Fibroblast of lung (primary cell): Measurements from ENCODE around the gene MPRIP.

Experiments
- EZH2 ChIP-seq: IDR thresholded peaks from 2 replicates; pipeline ENCODE4 v1.5.1; 2012; ENCODE audit warnings: low read length, control low read depth, mild to moderate bottlenecking; ENCODE audit errors: missing control alignments
- TF ChIP-seq, protein P1 (sequence below), 2 donors: IDR thresholded peaks in 1 of 2; conservative IDR thresholded peaks in 1 of 2; 1 replicate in 1 of 2; 2 replicates in 1 of 2; pipeline ENCODE4 v1.5.1; 2011 to 2012; ENCODE audit warnings: low read length in 2 of 2, control low read depth in 1 of 2, inconsistent platforms in 1 of 2, low read depth in 1 of 2, mild to moderate bottlenecking in 1 of 2

DNA sequence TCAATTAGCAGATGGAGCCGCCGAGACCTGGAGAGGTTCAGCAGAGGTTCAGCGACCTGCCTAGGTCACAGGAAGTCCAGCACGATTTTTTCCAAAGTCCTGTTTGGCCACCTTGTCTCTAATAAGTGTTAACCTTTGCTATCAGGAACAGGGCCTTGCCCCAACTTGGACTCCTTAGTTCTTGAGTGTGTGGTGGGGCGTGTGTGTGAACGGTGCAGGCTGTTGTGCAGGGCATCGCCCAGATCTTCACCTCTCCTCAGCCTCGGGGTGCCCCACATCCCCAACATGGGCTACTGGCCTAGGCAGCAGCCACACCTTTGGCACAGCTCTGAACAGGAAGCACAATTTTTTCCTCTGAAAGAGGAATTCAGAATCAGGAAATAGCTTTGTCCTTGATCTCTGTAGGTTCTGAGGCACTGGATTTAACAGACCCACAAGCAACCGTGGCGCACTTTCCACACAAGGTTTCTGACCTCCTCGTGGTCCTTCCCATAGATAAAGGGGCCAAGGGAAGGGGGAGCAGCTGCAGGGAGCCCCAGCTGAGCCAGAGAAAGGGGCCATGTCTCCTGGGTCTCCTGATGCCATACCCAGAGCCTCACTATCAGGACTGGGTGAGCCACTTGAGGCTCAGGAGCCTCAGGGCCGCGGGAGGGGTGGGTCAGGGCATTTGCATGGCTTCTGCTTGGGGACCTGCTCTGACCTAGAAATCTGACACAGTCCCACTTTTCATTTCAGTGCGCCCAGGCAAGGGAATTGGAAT is 10.4 kb downstream of the MPRIP start:
- no peak for TF ChIP-seq EZH2
- TF ChIP-seq, protein P1, sequence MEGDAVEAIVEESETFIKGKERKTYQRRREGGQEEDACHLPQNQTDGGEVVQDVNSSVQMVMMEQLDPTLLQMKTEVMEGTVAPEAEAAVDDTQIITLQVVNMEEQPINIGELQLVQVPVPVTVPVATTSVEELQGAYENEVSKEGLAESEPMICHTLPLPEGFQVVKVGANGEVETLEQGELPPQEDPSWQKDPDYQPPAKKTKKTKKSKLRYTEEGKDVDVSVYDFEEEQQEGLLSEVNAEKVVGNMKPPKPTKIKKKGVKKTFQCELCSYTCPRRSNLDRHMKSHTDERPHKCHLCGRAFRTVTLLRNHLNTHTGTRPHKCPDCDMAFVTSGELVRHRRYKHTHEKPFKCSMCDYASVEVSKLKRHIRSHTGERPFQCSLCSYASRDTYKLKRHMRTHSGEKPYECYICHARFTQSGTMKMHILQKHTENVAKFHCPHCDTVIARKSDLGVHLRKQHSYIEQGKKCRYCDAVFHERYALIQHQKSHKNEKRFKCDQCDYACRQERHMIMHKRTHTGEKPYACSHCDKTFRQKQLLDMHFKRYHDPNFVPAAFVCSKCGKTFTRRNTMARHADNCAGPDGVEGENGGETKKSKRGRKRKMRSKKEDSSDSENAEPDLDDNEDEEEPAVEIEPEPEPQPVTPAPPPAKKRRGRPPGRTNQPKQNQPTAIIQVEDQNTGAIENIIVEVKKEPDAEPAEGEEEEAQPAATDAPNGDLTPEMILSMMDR (conservative IDR thresholded peaks at IDR 0.05 in 1 of 2, IDR thresholded peaks at IDR 0.05 in 1 of 2; ENCODE audit: low read depth in 1 of 2, low read length in 2 of 2) = no peak
